ENCODE results near the gene LRRC8B. TPM values are rescaled to one million over a fixed set of nuclear protein-coding genes. Genes with fewer than 3 reads are reported as not detected.
A peak's percentile ranks its signal among the peaks of the same experiment; 100 is the strongest.

LRRC8B gene
- total RNA-seq, 1 experiment from 2014 or later, result 24.2 TPM

- DNase-seq (ENCODE audit: low spot score) (no peak), ATAC-seq (no peak)
- Mint-ChIP-seq H3K4me3 (peak overlapping the region; percentile 15; the same call in 1 of the 2 replicates), H3K4me1 (peaks cover 40% of the 10 kb centered on the region), H3K36me3 (no peaks in the 10 kb centered on the region), H3K9me3 (no peaks in the 10 kb centered on the region), H3K27me3 (ENCODE audit: low read depth) (no peaks in the 10 kb centered on the region), H3K27ac (peak overlapping the region; percentile 55; the same call in 1 of the 2 replicates)
- no peak for TF ChIP-seq ZNF232 (CRISPR knock-in tag; IDR thresholded peaks at IDR 0.05)
- TF ChIP-seq PRRX2 (CRISPR knock-in tag; IDR thresholded peaks at IDR 0.05), result no peak
- TF ChIP-seq ZNF281 (CRISPR knock-in tag; IDR thresholded peaks at IDR 0.05), result no peak
- no peak for TF ChIP-seq JUN (CRISPR knock-in tag; IDR thresholded peaks at IDR 0.05)
- TF ChIP-seq CTCF (IDR thresholded peaks at IDR 0.05), result no peak
- TF ChIP-seq ATF2 (CRISPR knock-in tag; IDR thresholded peaks at IDR 0.05; ENCODE audit: borderline replicate concordance, low read depth), result no peak
- POLR2A ChIA-PET, result no interaction called here
- CTCF ChIA-PET, result interaction anchor here (0.7 to 2.3 kb wide), 3 partner anchors 48 to 231 kb away, joined by 3 to 5 read pairs (median 4); no protein-coding TSS in a partner anchor
These were observed 7.0 kb downstream of the LRRC8B start for GRCh38 chr1:89531480-89532139.

GRCh38 chr1:89532228-89532627, 7.6 kb downstream of the LRRC8B start:
- TF ChIP-seq NFE2L1 (CRISPR knock-in tag; IDR thresholded peaks at IDR 0.05) (no peak), TEAD1 (CRISPR knock-in tag; IDR thresholded peaks at IDR 0.05) (no peak), MYBL2 (CRISPR knock-in tag; IDR thresholded peaks at IDR 0.05) (no peak), TCF7 (CRISPR knock-in tag; IDR thresholded peaks at IDR 0.05; ENCODE audit: low read depth) (no peak), ZNF138 (CRISPR knock-in tag; conservative IDR thresholded peaks at IDR 0.05) (no peak), ETV6 (CRISPR knock-in tag; IDR thresholded peaks at IDR 0.05) (no peak), ZBTB21 (CRISPR knock-in tag; IDR thresholded peaks at IDR 0.05; ENCODE audit: borderline replicate concordance) (no peak), E2F4 (CRISPR knock-in tag; IDR thresholded peaks at IDR 0.05; ENCODE audit: borderline replicate concordance, low read depth) (no peak), ZMAT4 (CRISPR knock-in tag; IDR thresholded peaks at IDR 0.05) (no peak), IRF1 (CRISPR knock-in tag; IDR thresholded peaks at IDR 0.05) (no peak)
- Mint-ChIP-seq H3K4me3 (no peak overlapping the region), H3K4me1 (peaks cover 40% of the 10 kb centered on the region), H3K9me3 (no peaks in the 10 kb centered on the region), H3K27me3 (ENCODE audit: low read depth) (no peaks in the 10 kb centered on the region), H3K27ac (peak overlapping the region; percentile 55; the same call in 1 of the 2 replicates), H3K36me3 (no peaks in the 10 kb centered on the region)
- ChIA-PET POLR2A (no interaction called here), CTCF (interaction anchor here (0.7 to 1.4 kb wide), 2 partner anchors 67 to 231 kb away, joined by 3 to 4 read pairs; no protein-coding TSS in a partner anchor)
- DNase-seq (ENCODE audit: low spot score), result no peak
- ATAC-seq, result no peak

Data from WTC11 (cell line).